Fibroblast of lung (primary cell): ENCODE data around the gene SF1. TPM values are rescaled to one million over a fixed set of nuclear protein-coding genes. Genes with fewer than 3 reads are reported as not detected.

Source experiments
- DNase-seq, 2 donors: peaks; one replicate each; pipeline versions ENCODE4 v3.0.0 to v3.0.0-alpha.2; 2010; ENCODE audit warnings: low read depth in 2 of 2
- H2AFZ ChIP-seq: 2 replicates; pipeline ENCODE4 v1.5.1; 2012; ENCODE audit warnings: low read length, control low read depth, inconsistent platforms
- H3K27ac ChIP-seq: 2 replicates; pipeline ENCODE4 v1.5.1; 2011; ENCODE audit warnings: low read length, control low read depth; ENCODE audit not compliant: insufficient read depth
- H3K27me3 ChIP-seq: 2 replicates; pipeline ENCODE4 v1.5.1; 2011; ENCODE audit warnings: mild to moderate bottlenecking, low read length; ENCODE audit not compliant: control insufficient read depth, insufficient read depth
- H3K36me3 ChIP-seq: 2 replicates; pipeline ENCODE4 v1.5.1; 2011; ENCODE audit warnings: low read length; ENCODE audit not compliant: control insufficient read depth, insufficient read depth
- H3K4me1 ChIP-seq: 2 replicates; pipeline ENCODE4 v1.5.1; 2011; ENCODE audit warnings: low read length; ENCODE audit not compliant: control insufficient read depth, insufficient read depth; ENCODE audit errors: extremely low read depth
- H3K4me2 ChIP-seq: 2 replicates; pipeline ENCODE4 v1.5.1; 2011; ENCODE audit warnings: low read length, control low read depth; ENCODE audit not compliant: insufficient read depth; ENCODE audit errors: extremely low read depth
- H3K4me3 ChIP-seq, 4 experiments: fragments of 200-600 bp in 1 of 4; sonication (generic) in 1 of 4; replicated peaks in 1 of 4; 2 replicates each; pipeline ENCODE4 v1.5.1; 2011 to 2016; ENCODE audit warnings: low read length in 4 of 4, low read depth in 3 of 4, mild to moderate bottlenecking in 3 of 4, control low read depth in 2 of 4, inconsistent platforms in 1 of 4, mixed read lengths in 1 of 4; ENCODE audit not compliant: insufficient read depth in 1 of 4; ENCODE audit errors: control extremely low read depth in 1 of 4
- H3K79me2 ChIP-seq: 2 replicates; pipeline ENCODE4 v1.5.1; 2012; ENCODE audit warnings: mild to moderate bottlenecking, low read length, inconsistent platforms; ENCODE audit not compliant: control insufficient read depth, insufficient read depth
- H3K9ac ChIP-seq: 2 replicates; pipeline ENCODE4 v1.5.1; 2011; ENCODE audit warnings: mild to moderate bottlenecking, low read length, control low read depth; ENCODE audit not compliant: insufficient read depth
- H3K9me3 ChIP-seq: 2 replicates; pipeline ENCODE4 v1.5.1; 2012; ENCODE audit warnings: low read depth, low read length; ENCODE audit not compliant: control insufficient read depth, insufficient read depth
- H4K20me1 ChIP-seq: 2 replicates; pipeline ENCODE4 v1.5.1; 2011; ENCODE audit warnings: low read length; ENCODE audit not compliant: control insufficient read depth, insufficient read depth; ENCODE audit errors: extremely low read depth
- EZH2 ChIP-seq: IDR thresholded peaks from 2 replicates; pipeline ENCODE4 v1.5.1; 2012; ENCODE audit warnings: low read length, control low read depth, mild to moderate bottlenecking; ENCODE audit errors: missing control alignments
- polyA plus RNA-seq, 2 donors: library from polyadenylated mRNA; depleted of rRNA in 1 of 2; stranded (reverse) in 1 of 2; unstranded in 1 of 2; fragments of >200 nt; gene quantifications; 2 replicates each; pipeline ENCODE4 v1.2.1, GENCODE V29; 2011 to 2012; ENCODE audit warnings: missing spikeins in 1 of 2
- total RNA-seq: library from RNA; depleted of rRNA; stranded (reverse); fragments of >200 nt; gene quantifications from 2 replicates; pipeline ENCODE4 v1.2.1, GENCODE V29; 2014
- TF ChIP-seq, protein P1 (sequence below), 2 donors: IDR thresholded peaks in 1 of 2; conservative IDR thresholded peaks in 1 of 2; 1 replicate in 1 of 2; 2 replicates in 1 of 2; pipeline ENCODE4 v1.5.1; 2011 to 2012; ENCODE audit warnings: low read length in 2 of 2, control low read depth in 1 of 2, inconsistent platforms in 1 of 2, low read depth in 1 of 2, mild to moderate bottlenecking in 1 of 2

SF1 gene
- total and polyA plus RNA-seq, 2 donors (not counting 1 experiment from before 2014, with no cell fraction given) = 78.9 to 105 TPM

DNA sequence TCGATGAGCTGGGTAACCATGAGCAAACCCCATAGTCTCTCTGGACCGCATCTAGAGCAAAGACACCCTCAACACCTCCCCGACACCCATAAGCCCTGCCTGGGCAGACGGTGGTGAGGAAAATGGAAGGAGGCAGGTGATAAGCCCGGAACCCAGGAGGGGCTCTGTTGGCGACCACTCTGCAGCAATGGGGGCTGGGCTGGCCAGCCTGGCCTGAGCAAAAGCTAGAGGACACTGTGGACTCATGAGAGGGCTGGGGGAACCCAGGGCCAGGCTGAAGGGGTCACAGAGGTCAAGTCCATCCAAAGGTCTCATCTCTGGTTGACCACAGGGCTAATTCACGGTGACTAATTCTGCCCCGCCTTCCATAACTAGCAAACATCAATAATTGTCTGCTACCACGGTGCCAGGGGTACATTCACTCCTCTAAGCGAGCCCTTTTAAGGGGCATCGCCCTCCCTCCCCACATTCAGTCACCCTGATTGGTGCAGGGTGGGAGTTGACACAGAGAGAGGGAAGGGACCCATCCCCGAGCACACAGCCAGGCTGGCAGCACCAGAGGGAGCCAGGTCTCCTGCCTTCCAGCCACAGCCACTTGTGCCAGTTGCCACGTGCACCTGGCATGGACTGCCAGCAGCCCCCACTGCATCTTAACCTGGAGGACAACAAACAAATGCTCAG is 22.5 kb downstream of the SF1 start:
- Histone ChIP-seq H3K4me2 (no peak overlapping the region), H3K9ac (no peak overlapping the region), H3K79me2 (no peaks in the 10 kb centered on the region), H3K4me1 (peaks cover 14% of the 10 kb centered on the region), H3K36me3 (peaks cover 1% of the 10 kb centered on the region), H3K4me3 (no peak overlapping the region), H2AFZ (no peak overlapping the region), H4K20me1 (no peaks in the 10 kb centered on the region), H3K27me3 (no peaks in the 10 kb centered on the region), H3K27ac (no peak overlapping the region), H3K9me3 (no peaks in the 10 kb centered on the region)
- TF ChIP-seq, protein P1, sequence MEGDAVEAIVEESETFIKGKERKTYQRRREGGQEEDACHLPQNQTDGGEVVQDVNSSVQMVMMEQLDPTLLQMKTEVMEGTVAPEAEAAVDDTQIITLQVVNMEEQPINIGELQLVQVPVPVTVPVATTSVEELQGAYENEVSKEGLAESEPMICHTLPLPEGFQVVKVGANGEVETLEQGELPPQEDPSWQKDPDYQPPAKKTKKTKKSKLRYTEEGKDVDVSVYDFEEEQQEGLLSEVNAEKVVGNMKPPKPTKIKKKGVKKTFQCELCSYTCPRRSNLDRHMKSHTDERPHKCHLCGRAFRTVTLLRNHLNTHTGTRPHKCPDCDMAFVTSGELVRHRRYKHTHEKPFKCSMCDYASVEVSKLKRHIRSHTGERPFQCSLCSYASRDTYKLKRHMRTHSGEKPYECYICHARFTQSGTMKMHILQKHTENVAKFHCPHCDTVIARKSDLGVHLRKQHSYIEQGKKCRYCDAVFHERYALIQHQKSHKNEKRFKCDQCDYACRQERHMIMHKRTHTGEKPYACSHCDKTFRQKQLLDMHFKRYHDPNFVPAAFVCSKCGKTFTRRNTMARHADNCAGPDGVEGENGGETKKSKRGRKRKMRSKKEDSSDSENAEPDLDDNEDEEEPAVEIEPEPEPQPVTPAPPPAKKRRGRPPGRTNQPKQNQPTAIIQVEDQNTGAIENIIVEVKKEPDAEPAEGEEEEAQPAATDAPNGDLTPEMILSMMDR (conservative IDR thresholded peaks at IDR 0.05 in 1 of 2, IDR thresholded peaks at IDR 0.05 in 1 of 2; ENCODE audit: low read depth in 1 of 2, low read length in 2 of 2) = no peak
- TF ChIP-seq EZH2 = no peak
- DNase-seq = no peak

- no peak overlapping the region for H2AFZ ChIP-seq
- no peaks in the 10 kb centered on the region for H3K27me3 ChIP-seq
- H3K79me2 ChIP-seq = no peaks in the 10 kb centered on the region
- no peaks in the 10 kb centered on the region for H3K36me3 ChIP-seq
- peaks cover 8% of the 10 kb centered on the region for H3K4me1 ChIP-seq
- DNase-seq = no peak
- TF ChIP-seq, protein P1 (conservative IDR thresholded peaks at IDR 0.05 in 1 of 2, IDR thresholded peaks at IDR 0.05 in 1 of 2; ENCODE audit: low read depth in 1 of 2, low read length in 2 of 2) = no peak
- no peak for TF ChIP-seq EZH2
- no peak overlapping the region for H3K4me3 ChIP-seq
- H3K4me2 ChIP-seq = no peak overlapping the region
- no peaks in the 10 kb centered on the region for H4K20me1 ChIP-seq
- no peak overlapping the region for H3K27ac ChIP-seq
- no peak overlapping the region for H3K9ac ChIP-seq
- H3K9me3 ChIP-seq = no peaks in the 10 kb centered on the region
Observed at GRCh38 chr11:64754919-64755662, 23.3 kb downstream of the SF1 start.

GRCh38 chr11:64754124-64754918 is 24.0 kb downstream of the SF1 start:
- no peak overlapping the region for H3K9ac ChIP-seq
- no peak overlapping the region for H2AFZ ChIP-seq
- no peaks in the 10 kb centered on the region for H3K9me3 ChIP-seq
- no peaks in the 10 kb centered on the region for H3K27me3 ChIP-seq
- no peak overlapping the region for H3K4me3 ChIP-seq
- no peak for TF ChIP-seq EZH2
- TF ChIP-seq, protein P1 (conservative IDR thresholded peaks at IDR 0.05 in 1 of 2, IDR thresholded peaks at IDR 0.05 in 1 of 2; ENCODE audit: low read depth in 1 of 2, low read length in 2 of 2) = no peak
- no peaks in the 10 kb centered on the region for H4K20me1 ChIP-seq
- H3K36me3 ChIP-seq = no peaks in the 10 kb centered on the region
- H3K4me2 ChIP-seq = no peak overlapping the region
- H3K27ac ChIP-seq = no peak overlapping the region
- no peak for DNase-seq
- no peaks in the 10 kb centered on the region for H3K79me2 ChIP-seq
- H3K4me1 ChIP-seq = peaks cover 1% of the 10 kb centered on the region
